GM04504 (cell line): ENCODE results near the gene ARPC1A.
A peak's percentile ranks its signal among the peaks of the same experiment; 100 is the strongest.

ENCODE experiments used
- DNase-seq: peaks from one replicate; pipeline ENCODE4 v3.0.0-alpha.2; 2012; ENCODE audit warnings: low read depth

Gene ARPC1A

GRCh38 chr7:99390941-99391602 lies 65.4 kb downstream of the ARPC1A start:
- DNase-seq = no peak

GRCh38 chr7:99392046-99392445 lies 66.3 kb downstream of the ARPC1A start:
- no peak for DNase-seq

GRCh38 chr7:99392659-99393354 lies 67.1 kb downstream of the ARPC1A start:
- DNase-seq = no peak

GRCh38 chr7:99393355-99394187 lies 67.9 kb downstream of the ARPC1A start:
- no peak for DNase-seq

GRCh38 chr7:99394188-99394502 lies 68.4 kb downstream of the ARPC1A start:
- DNase-seq = no peak

GRCh38 chr7:99395616-99396327 lies 70.1 kb downstream of the ARPC1A start:
- DNase-seq = no peak

GRCh38 chr7:99396418-99397296 lies 71.0 kb downstream of the ARPC1A start:
- no peak for DNase-seq

DNA sequence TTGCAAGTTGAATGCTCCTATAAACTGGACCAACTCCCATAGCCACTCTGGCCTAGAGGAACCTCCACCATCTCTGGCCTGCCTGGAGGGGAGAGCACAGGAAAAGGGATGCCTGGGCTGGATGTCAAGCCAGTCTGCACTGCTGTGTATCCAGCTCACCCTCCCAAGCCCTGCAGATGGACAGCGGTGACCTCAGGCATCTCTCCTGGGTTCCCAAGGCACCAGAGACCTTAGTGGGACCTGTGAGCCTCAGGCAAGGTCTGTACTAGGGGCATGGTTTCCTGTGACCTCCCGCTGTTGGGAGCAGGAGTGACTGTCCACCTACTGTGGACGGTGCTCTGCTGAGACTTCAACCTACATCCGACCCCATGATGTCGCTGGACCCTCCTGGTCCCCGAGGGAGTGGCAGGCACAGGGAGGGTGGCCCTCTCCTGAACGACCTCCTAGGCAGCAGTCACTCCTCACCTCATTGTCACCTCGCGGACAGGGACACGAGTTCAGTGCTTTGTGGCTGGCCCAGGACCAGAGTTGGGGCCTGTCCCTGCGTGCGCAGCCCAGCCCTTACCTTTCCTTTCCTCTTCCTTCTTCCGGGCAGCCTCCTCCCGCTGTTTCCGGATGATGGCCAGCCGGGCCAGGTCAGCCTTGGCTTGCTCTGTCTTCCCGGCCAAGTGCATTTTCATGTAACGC lies 71.7 kb downstream of the ARPC1A start:
- no peak for DNase-seq

- no peak for DNase-seq
Measured at GRCh38 chr7:99398891-99399445, 73.3 kb downstream of the ARPC1A start.

DNA sequence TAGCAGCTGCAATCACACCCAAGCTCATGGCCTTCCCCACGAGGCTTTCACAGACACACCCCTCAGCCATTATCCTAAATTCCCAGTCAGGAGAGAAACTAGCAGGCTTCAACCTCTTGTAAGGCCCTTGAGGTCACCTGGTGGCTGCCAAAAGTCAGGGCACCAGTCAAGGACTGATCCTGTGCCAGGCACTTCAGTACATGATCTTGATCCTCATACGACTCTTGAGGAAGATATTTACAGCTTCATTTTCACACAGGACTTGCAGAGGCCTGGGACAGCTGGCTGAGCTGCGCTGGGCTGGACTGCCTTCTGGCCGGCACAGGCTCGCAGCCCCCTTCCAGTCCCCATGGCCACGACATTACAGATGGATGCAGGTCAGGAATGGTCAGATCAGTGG lies 73.9 kb downstream of the ARPC1A start:
- no peak for DNase-seq

- DNase-seq = no peak
Measured at GRCh38 chr7:99402854-99403253, 77.2 kb downstream of the ARPC1A start.

DNA sequence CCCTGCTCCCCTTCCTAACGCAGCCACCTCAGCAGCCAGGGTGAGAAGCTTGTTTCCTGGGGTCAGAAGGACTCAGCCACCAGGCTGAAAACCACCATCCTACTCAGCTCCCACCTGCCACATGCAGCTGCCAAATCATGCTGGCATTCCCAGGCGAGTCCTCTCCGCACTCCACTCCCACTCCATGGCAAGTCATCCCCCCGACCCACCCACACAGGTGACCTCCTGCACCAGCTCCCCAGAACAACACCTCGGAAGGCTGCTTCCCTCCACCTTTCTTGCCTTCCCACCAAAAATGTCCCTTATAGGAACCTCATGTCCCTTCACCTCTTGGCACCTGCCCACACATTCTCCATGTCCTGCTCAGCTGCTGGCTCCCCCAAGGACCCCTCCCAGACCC lies 78.1 kb downstream of the ARPC1A start:
- no peak for DNase-seq

DNA sequence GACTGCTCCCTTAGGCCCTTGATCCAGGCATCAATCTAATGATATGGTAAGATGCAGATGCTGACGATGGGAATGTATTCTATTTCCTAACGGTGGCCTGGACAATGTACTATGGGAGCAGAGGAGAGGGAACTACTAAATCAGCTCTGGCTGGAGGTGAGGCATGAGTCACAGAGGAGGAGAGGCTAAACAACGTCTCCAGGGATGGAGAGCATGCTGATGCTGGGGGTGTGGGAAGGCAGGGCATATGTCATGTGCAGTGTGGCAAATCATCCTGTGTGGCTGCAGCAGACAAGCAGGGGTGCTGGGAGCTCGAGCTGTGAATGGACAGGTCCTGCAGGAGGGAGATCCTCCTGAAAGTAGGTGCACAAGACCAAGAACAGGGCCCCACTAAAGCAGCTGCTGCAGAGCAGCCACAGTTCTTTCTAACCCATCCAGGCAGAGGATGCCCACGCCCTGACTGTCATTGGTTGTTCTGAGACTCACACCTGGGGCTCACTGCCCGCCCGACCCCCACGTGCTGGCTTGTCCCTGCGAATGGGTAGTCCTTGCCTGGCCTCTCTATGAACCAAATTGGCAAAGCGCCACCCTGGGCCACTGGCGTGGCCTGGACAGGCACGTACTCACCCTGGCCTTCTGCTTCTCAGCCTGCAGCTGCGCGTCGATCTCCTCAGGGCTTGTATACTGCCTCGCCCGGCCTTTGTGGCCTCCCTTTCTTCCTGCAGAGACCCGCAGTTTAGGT lies 78.7 kb downstream of the ARPC1A start:
- peak; percentile 18 for DNase-seq

- no peak for DNase-seq
Measured at GRCh38 chr7:99404977-99405320, 79.3 kb downstream of the ARPC1A start.

DNA sequence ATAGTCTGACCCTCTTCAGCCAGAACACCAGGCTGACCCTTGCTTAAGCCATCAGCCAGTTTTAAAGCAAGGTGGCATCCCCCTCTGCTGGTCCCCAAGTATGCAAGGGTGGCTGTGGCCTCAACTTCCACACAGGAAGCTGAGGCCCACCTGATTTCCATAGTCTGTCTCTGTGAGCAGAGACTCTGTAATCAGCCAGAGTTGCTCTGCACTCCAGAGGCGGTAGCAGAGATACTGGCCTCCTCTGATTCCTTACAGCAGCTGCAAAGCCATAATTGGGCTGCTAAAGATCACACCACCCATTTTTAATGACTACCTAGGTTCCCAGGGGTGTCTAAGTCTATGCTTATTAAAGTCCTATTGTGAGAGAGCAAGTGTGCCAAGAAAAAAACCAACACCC lies 80.9 kb downstream of the ARPC1A start:
- DNase-seq = no peak

DNA sequence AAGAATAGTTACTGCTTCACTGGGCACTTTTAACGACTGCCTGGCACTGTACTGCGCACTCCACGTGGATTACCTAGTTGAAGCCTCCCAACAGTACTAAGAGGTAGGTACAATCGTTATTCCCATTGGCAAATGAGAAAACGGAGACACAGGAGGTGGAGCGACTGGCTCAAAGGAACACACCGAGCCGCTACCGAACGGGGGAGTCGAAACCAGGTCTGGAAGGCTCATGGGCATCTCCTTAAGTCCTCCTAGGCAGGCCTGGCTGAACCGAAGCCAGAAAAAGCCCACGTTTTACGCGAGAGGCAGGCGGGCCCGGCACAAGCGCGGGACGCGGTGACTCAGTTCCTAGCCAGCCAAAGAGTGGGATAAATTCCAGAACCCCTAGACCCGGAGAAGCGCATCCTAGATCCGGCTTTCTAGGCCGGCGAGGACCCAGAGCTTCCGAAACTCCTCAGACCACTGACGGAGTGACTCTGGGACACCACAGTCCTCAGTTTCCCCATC lies 82.2 kb downstream of the ARPC1A start:
- DNase-seq = peak; percentile 58

- DNase-seq = peak; percentile 87
Measured at GRCh38 chr7:99408379-99409191, 82.9 kb downstream of the ARPC1A start, which contains the start of the genes BUD31 and PDAP1. TSS of gene BUD31 (plus strand) at chr7:99408969. CDS start at chr7:99411093, 2,124 bp downstream. TSS of gene PDAP1 (minus strand) at chr7:99408597. CDS start at chr7:99408548, 49 bp downstream.

DNA sequence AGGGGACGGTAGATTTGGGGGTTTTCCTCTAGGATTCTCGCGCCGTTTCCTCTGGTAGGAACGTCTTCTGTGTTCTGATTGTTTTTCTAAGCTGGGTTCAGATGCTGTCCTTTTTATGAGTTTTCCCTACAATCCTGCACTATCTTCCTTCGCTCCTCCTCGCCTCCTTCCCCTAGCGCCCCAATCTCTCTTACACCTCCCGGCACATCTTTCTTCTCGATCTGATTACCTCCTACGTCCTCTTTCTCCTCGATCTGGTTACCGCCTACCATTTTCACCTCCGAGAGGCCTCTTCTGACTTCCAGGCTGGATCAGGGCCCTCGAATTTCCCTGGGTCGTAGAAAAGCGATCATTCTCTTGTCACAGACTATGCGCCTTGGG lies 83.5 kb downstream of the ARPC1A start:
- no peak for DNase-seq

DNA sequence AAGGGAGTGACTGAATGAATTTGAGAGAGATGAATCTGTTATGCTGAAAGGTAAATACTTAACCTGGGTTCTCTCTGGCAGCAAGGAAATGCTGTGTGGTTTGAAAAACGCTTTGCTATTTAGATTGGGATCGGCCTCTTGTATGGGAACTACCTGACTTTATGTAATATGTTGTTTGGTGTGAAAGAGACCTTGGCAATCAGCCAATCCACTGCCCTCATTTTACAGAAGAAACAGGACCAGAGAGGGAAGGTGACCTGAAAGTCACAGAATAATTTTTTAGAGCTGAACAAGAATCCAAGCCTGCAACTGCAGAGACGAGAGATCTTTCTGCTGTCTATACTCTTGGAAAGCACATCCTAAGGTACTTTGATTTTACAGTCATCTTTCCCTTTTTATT lies 84.1 kb downstream of the ARPC1A start:
- no peak for DNase-seq
